WTC11 (cell line): ENCODE data around the gene HMX3. TPM values are rescaled to one million over a fixed set of nuclear protein-coding genes. Genes with fewer than 3 reads are reported as not detected.

Experiments
- ATAC-seq: fragments of 200-7000 bp; cut with Tn5 transposase; 2 replicates; pipeline ENCODE4 v1.10.0; 2021; ENCODE audit warnings: mild to moderate bottlenecking, moderate library complexity
- CTCF ChIA-PET: fragments of 300-600 bp; sonication (Branson Sonifier 250); formaldehyde crosslinking; loops from one replicate; lab custom pipeline; 2021; ENCODE audit warnings: antibody characterized with exemption; lab: Charles Lee
- POLR2A ChIA-PET: fragments of 350-600 bp; sonication (Branson Sonifier 250); formaldehyde crosslinking; loops from one replicate; lab custom pipeline; 2021; ENCODE audit warnings: antibody characterized with exemption; lab: Charles Lee
- DNase-seq: peaks from one replicate; pipeline ENCODE4 v3.0.0; 2021; ENCODE audit warnings: low spot score
- H3K27ac Mint-ChIP-seq: 2 replicates; pipeline ENCODE4 v1.8.0; 2021; ENCODE audit warnings: mixed read lengths
- H3K27me3 Mint-ChIP-seq: 2 replicates; pipeline ENCODE4 v1.8.0; 2021; ENCODE audit warnings: low read depth, mild to moderate bottlenecking, moderate library complexity, mixed read lengths
- H3K36me3 Mint-ChIP-seq: 2 replicates; pipeline ENCODE4 v1.8.0; 2021; ENCODE audit warnings: mixed read lengths
- H3K4me1 Mint-ChIP-seq: 2 replicates; pipeline ENCODE4 v1.8.0; 2022; ENCODE audit warnings: mixed read lengths
- H3K4me3 Mint-ChIP-seq: 2 replicates; pipeline ENCODE4 v1.8.0; 2021; ENCODE audit warnings: mild to moderate bottlenecking, moderate library complexity, mixed read lengths
- H3K9me3 Mint-ChIP-seq: 2 replicates; pipeline ENCODE4 v1.8.0; 2021; ENCODE audit warnings: mixed read lengths
- ARID4B ChIP-seq: sonication (generic); formaldehyde crosslinking; IDR thresholded peaks from 2 replicates; pipeline ENCODE4 v1.8.0; 2023; ENCODE audit warnings: missing genetic modification reagents, mild to moderate bottlenecking, borderline replicate concordance
- ATF3 ChIP-seq: sonication (generic); formaldehyde crosslinking; conservative IDR thresholded peaks from 2 replicates; pipeline ENCODE4 v1.8.1; 2022; ENCODE audit warnings: mild to moderate bottlenecking, missing genetic modification reagents
- EMX1 ChIP-seq: fragments of 250-450 bp; sonication (Bioruptor Pico); IDR thresholded peaks from 2 replicates; pipeline ENCODE4 v1.8.0; 2021; ENCODE audit warnings: mild to moderate bottlenecking
- ESRRA ChIP-seq: sonication (generic); formaldehyde crosslinking; IDR thresholded peaks from 2 replicates; pipeline ENCODE4 v1.8.1; 2022; ENCODE audit warnings: mild to moderate bottlenecking, missing genetic modification reagents, borderline replicate concordance
- GTF2I ChIP-seq: fragments of 250-450 bp; sonication (Bioruptor Pico); conservative IDR thresholded peaks from 2 replicates; pipeline ENCODE4 v1.4.0; 2021; ENCODE audit warnings: mild to moderate bottlenecking
- JUN ChIP-seq: sonication (generic); formaldehyde crosslinking; IDR thresholded peaks from 2 replicates; pipeline ENCODE4 v1.8.0; 2023; ENCODE audit warnings: mild to moderate bottlenecking, missing genetic modification reagents
- MYBL2 ChIP-seq: sonication (generic); formaldehyde crosslinking; IDR thresholded peaks from 2 replicates; pipeline ENCODE4 v1.8.1; 2023; ENCODE audit warnings: mild to moderate bottlenecking, moderate library complexity, missing genetic modification reagents
- PREB ChIP-seq: sonication (generic); formaldehyde crosslinking; IDR thresholded peaks from 2 replicates; pipeline ENCODE4 v1.8.1; 2022; ENCODE audit warnings: mild to moderate bottlenecking, missing genetic modification reagents, moderate library complexity, borderline replicate concordance
- PRRX2 ChIP-seq: fragments of 250-450 bp; sonication (Bioruptor Pico); IDR thresholded peaks from 2 replicates; pipeline ENCODE4 v1.8.0; 2021; ENCODE audit warnings: mild to moderate bottlenecking
- SOX15 ChIP-seq: fragments of 250-450 bp; sonication (Bioruptor Pico); IDR thresholded peaks from 2 replicates; pipeline ENCODE4 v1.9.0; 2021; ENCODE audit warnings: mild to moderate bottlenecking
- STAT6 ChIP-seq: sonication (generic); formaldehyde crosslinking; conservative IDR thresholded peaks from 2 replicates; pipeline ENCODE4 v1.8.1; 2023; ENCODE audit warnings: mild to moderate bottlenecking, low read depth, missing genetic modification reagents, moderate library complexity
- ZNF317 ChIP-seq: sonication (generic); formaldehyde crosslinking; IDR thresholded peaks from 2 replicates; pipeline ENCODE4 v1.8.1; 2023; ENCODE audit warnings: low read depth, mild to moderate bottlenecking, moderate library complexity, missing genetic modification reagents, borderline replicate concordance
- ZNF396 ChIP-seq: fragments of 250-450 bp; sonication (Bioruptor Pico); IDR thresholded peaks from 2 replicates; pipeline ENCODE4 v1.8.0; 2021; ENCODE audit warnings: mild to moderate bottlenecking, moderate library complexity, borderline replicate concordance
- ZNF416 ChIP-seq: fragments of 250-450 bp; sonication (Bioruptor Pico); IDR thresholded peaks from 2 replicates; pipeline ENCODE4 v1.9.0; 2021; ENCODE audit warnings: mild to moderate bottlenecking, inconsistent platforms
- ZNF423 ChIP-seq: fragments of 250-450 bp; sonication (Bioruptor Pico); IDR thresholded peaks from 2 replicates; pipeline ENCODE4 v2.1.2; 2022; ENCODE audit warnings: mild to moderate bottlenecking, moderate library complexity
- ZSCAN18 ChIP-seq: fragments of 250-450 bp; sonication (Bioruptor Pico); IDR thresholded peaks from 2 replicates; pipeline ENCODE4 v2.1.2; 2022; ENCODE audit warnings: mild to moderate bottlenecking, moderate library complexity
- total RNA-seq: library from RNA; stranded (reverse); gene quantifications from 3 replicates; pipeline ENCODE4 v1.2.3, GENCODE V29; 2021

Gene HMX3
- total RNA-seq, 1 experiment from 2014 or later = not detected

- ATAC-seq (no peak), DNase-seq (peak; percentile 42)
- Mint-ChIP-seq H3K27ac (no peak overlapping the region), H3K9me3 (no peaks in the 10 kb centered on the region), H3K36me3 (peaks cover 3% of the 10 kb centered on the region; the same call in 1 of the 2 replicates), H3K27me3 (peaks cover 100% of the 10 kb centered on the region), H3K4me3 (peak overlapping the region; percentile 51), H3K4me1 (peaks cover 74% of the 10 kb centered on the region)
- POLR2A ChIA-PET = interaction anchor here (0.8 kb wide), 1 partner anchor 12 kb away, joined by 3 read pairs; the partner anchor contains the start of gene BUB3
- CTCF ChIA-PET = interaction anchor here (0.6 to 1.8 kb wide), 5 partner anchors 9 to 942 kb away, joined by 3 to 9 read pairs (median 6); partner anchors contain the start of gene BUB3
- TF ChIP-seq ESRRA (CRISPR knock-in tag) (no peak), PREB (no peak), ZNF317 (no peak), SOX15 (CRISPR knock-in tag) (no peak), ZSCAN18 (CRISPR knock-in tag) (no peak), MYBL2 (CRISPR knock-in tag) (no peak)
Measured at GRCh38 chr10:123141791-123142700, 6.3 kb downstream of the HMX3 start.

- Mint-ChIP-seq H3K27me3 (peaks cover 100% of the 10 kb centered on the region), H3K27ac (no peak overlapping the region), H3K4me1 (peaks cover 78% of the 10 kb centered on the region), H3K4me3 (peak overlapping the region; percentile 67), H3K36me3 (peaks cover 3% of the 10 kb centered on the region; the same call in 1 of the 2 replicates), H3K9me3 (no peaks in the 10 kb centered on the region)
- peak; percentile 30 for DNase-seq
- no peak for TF ChIP-seq STAT6 (CRISPR knock-in tag)
- no peak for TF ChIP-seq ZNF423 (CRISPR knock-in tag)
- no peak for TF ChIP-seq ZNF396 (CRISPR knock-in tag)
- no peak for TF ChIP-seq ATF3
- TF ChIP-seq ESRRA (CRISPR knock-in tag) = no peak
- TF ChIP-seq EMX1 = no peak
- no peak for TF ChIP-seq PRRX2
- no peak for TF ChIP-seq GTF2I (CRISPR knock-in tag)
- no peak for TF ChIP-seq ARID4B (CRISPR knock-in tag)
- no peak for TF ChIP-seq ZNF416 (CRISPR knock-in tag)
- TF ChIP-seq JUN (CRISPR knock-in tag) = no peak
- ATAC-seq = no peak
- ChIA-PET CTCF (interaction anchor here (1.8 kb wide), 1 partner anchor 11 kb away, joined by 9 read pairs; the partner anchor contains the start of gene BUB3), POLR2A (no interaction called here)
Measured at GRCh38 chr10:123142701-123143161, 7.0 kb downstream of the HMX3 start.
